HK-2 (cell line): ENCODE data around the gene SRGAP1.
A peak's percentile ranks its signal among the peaks of the same experiment; 100 is the strongest.

Experiments used
- DNase-seq: peaks from one replicate; pipeline ENCODE4 v3.0.0-alpha.2; 2018; ENCODE audit not compliant: unreplicated experiment

SRGAP1 gene

GRCh38 chr12:63906876-63907275, 62.4 kb downstream of the SRGAP1 start:
- no peak for DNase-seq

DNA sequence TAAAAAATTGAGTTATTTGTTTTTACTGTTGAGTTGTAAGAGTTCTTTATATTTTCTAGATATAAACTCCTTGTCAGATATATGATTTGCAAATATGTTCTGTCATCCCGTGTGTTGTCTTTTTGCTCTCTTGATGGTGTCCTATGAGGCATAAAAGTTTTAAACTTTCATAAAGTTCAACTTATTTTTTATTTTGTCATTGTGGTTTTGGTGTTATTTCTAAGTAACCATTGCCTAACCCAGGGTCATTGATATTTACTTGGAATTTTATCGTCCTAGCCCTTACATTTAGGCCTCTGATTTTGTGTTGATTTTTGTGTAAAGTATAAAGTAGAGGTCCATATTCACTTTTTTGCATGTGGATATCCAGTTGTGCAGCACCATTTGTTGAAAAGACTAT, 63.1 kb downstream of the SRGAP1 start:
- DNase-seq, result no peak

- no peak for DNase-seq
These were observed 65.2 kb downstream of the SRGAP1 start for GRCh38 chr12:63909746-63910145.

DNA sequence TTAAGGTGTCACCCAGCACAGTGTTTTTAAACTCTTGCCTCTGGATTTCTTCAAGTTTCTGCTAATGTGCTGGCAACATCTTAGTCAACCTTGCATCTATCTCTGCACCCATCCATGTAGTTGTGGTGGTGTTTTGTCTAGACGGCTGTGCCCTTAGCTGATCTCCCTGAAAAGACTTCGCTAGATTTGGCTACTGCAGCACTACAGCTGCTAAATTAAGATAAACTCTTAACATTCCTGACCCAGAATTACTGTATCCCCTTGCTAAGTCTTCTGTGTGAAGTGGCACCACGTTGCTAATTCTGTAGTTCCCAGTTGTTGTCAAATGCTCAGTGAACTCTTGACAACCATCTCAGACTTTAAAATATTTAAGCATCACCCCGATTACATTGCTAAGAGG, 66.8 kb downstream of the SRGAP1 start:
- no peak for DNase-seq

- DNase-seq, result no peak
These were observed 68.2 kb downstream of the SRGAP1 start for GRCh38 chr12:63912651-63913050.

DNA sequence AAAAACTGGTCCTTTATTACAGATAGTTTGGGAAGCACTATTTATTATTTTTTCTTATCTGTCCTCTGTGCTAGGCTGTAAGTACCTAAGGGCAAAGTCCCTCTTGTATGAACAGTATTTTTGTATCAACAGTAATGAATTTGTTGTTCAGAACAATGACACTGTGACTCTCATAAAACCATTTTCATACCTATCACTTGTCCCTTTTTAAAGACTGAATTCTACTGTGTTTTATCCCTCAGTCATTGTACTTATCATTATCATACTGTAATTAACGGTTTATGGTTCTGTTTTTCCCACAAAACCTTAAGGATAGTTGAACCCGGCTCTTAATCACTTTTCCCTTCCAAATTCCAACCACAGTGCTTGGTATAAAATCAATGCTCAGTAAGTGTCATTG, 69.4 kb downstream of the SRGAP1 start:
- no peak for DNase-seq

GRCh38 chr12:63915105-63915800, 70.8 kb downstream of the SRGAP1 start:
- DNase-seq, result peak; percentile 28

DNA sequence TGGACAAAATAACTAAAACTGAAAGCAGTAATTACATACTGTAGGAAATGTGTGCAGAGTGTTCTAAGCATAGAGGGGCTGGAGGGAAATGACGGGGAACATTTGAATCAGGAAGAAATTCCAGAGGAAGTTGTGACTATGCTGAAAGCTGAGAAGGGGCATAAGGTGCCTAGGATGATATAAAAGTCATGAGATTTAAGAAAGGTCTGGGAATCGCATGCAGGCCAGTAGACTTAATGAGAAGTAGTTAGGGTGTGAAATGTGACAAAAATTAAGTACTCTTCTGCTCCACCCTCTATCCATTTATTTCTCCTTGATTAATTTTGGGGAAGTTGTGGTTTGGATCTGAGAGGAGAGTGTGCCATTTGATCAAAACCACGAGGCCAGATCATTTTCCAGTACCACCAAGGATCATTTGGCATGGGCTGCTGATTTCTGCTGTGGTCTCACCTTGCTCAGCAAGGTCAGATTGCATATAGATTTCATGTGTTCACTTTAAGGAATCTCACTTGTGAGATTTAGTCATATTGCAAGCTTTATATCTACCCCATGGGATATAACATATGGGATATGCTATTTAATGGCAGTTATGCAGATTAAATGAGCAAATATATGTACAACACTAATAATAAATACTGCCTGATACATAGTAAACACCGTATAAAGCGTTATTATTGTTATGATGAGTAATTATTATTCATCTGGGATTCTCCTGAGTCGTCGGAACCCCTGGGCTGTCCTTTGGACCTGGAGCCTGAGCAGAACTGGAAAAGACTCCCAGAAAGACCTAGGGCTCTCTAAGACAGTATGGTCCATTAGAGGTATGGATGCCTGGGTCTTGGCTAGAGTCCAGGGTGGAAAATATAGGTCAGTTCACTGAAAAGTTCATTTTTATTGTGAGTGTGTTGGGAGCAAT, 72.3 kb downstream of the SRGAP1 start:
- no peak for DNase-seq

- DNase-seq, result no peak
These were observed 73.0 kb downstream of the SRGAP1 start for GRCh38 chr12:63917477-63917862.

GRCh38 chr12:63917864-63918799, 73.6 kb downstream of the SRGAP1 start:
- peak; percentile 78 for DNase-seq

DNA sequence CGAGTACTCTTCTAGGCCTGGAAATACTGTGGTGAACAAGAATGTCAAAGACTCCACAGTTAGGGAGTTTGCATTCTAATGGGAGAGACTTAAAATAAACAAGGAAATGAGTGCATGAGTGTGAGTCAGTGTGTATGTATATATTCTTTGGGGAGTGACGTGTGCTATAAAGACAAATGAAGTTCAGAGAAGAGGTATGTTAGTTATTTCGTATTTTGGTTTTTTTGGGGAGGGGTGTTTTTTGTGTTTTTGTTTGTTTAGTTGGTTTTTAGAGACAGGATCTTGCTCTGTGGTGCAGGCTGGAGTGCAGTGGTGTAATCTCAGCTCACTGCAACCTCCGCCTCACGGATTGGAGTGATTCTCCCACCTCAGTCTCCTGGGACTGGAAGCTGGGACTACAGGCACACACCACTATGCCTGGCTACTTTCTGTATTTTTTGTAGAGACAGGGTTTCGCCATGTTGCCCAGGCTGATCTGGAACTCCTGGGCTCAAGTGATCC, 74.3 kb downstream of the SRGAP1 start:
- DNase-seq, result no peak

GRCh38 chr12:63919756-63920155, 75.3 kb downstream of the SRGAP1 start:
- DNase-seq, result no peak

- no peak for DNase-seq
These were observed 76.7 kb downstream of the SRGAP1 start for GRCh38 chr12:63921157-63921556.

- no peak for DNase-seq
These were observed 78.0 kb downstream of the SRGAP1 start for GRCh38 chr12:63922474-63922873.

DNA sequence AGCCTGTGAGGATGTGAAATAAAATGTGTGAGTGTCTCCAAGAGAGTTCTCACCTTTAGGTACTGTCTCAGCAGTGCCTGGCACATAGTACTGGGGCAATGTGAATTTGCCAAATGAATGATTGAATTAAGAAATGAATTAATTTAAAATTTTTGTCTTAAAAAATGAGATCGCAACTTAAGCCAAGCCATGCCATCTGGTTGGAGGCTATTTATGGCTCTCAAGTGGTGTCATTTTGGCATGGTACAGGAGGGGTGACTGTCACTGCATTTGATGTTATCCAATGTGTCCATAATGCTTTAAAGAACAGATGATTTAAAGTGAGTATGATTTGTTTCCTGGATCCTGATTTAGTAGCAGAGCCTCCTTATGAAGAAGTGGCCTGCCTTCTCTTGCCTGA, 80.3 kb downstream of the SRGAP1 start:
- DNase-seq, result no peak

- DNase-seq, result no peak
These were observed 83.0 kb downstream of the SRGAP1 start for GRCh38 chr12:63927511-63927910.

DNA sequence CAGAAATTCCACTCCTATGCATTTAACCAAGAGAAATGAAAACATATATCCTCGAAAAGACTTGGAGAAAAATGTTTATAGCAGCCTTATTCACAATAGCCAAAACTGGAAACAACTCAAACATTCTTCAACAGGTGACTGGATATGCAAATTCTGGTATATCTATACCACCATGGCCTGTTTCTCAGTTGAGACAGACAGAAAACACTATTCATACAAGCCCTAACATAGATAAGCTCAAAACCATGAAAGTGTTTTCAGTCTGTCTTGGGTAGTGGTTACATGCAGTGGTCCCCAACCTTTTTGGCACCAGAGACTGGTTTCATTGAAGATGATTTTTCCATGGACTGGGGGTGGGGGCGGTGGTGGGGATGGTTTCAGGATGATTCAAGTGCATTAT, 83.8 kb downstream of the SRGAP1 start:
- no peak for DNase-seq

GRCh38 chr12:63929426-63929825, 84.9 kb downstream of the SRGAP1 start:
- no peak for DNase-seq

GRCh38 chr12:63930971-63931370, 86.5 kb downstream of the SRGAP1 start:
- DNase-seq, result no peak

DNA sequence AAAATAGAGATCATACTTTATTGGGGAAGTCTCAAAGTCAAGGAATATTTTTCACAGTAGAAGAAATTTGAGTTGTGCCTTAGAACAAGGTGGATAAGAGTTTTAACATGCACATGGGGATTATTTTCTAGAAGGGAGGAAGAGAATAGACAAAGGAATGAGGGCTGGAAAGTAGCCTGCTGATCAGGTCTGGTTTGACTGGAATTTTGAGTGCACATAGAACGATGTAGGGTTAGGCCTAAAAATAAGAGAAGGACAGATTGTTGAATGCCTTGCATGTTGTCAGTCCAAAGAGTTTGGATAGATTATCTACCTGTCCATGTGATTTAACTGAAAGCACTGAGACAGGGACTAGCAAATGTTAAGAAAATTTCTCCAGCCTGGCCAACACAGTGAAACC, 87.2 kb downstream of the SRGAP1 start:
- DNase-seq, result no peak

- DNase-seq, result no peak
These were observed 90.4 kb downstream of the SRGAP1 start for GRCh38 chr12:63934936-63935335.

DNA sequence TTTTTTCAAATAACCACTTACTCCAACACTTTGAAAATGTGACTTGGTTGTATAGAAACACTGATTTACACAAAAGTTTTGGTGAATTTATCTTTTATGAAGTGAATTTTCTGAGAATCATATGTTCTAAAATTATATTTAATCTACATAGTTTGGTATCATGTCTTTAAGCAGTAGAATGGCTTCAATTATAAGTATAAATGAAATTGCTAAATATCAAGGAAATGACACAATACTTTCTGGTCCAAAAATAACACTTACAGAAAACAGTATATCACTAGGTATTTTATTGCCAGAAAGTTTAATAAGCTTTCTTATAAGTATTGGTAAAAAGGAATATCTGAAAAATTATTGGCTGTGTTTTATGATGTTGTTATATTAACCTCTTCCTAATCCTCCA, 90.9 kb downstream of the SRGAP1 start:
- no peak for DNase-seq
